IMR-90 (cell line): ENCODE data around the gene MTOR. TPM values are rescaled to one million over a fixed set of nuclear protein-coding genes. Genes with fewer than 3 reads are reported as not detected.

Experiments
- ATAC-seq: fragments of 200-7000 bp; cut with Tn5 transposase; 2 replicates; pipeline ENCODE4 v1.9.1; 2020; ENCODE audit warnings: low read depth, mild to moderate bottlenecking, moderate library complexity
- BruUV-seq: library from RNA; stranded (reverse); fragments of 400-500 nt; replicated peaks from 2 replicates; lab custom pipeline; 2021; lab: Mats Ljungman, UMichigan
- CTCF ChIA-PET: fragments of 300-600 bp; formaldehyde crosslinking; extraction: SDS; loops from one replicate; lab custom pipeline; 2021; ENCODE audit warnings: antibody characterized with exemption; lab: Yijun Ruan, JAX
- POLR2A ChIA-PET: fragments of 300-600 bp; sonication (Branson Sonifier 250); formaldehyde crosslinking; loops from one replicate; lab custom pipeline; 2022; ENCODE audit warnings: antibody characterized with exemption; ENCODE audit not compliant: unreplicated experiment; lab: Charles Lee
- DNase-seq: peaks from one replicate; pipeline ENCODE4 v3.0.0; 2013
- H2AFZ ChIP-seq: replicated peaks from 2 replicates; pipeline ENCODE3; 2013; ENCODE audit warnings: low read length, mild to moderate bottlenecking; ENCODE audit not compliant: poor library complexity
- H2AK5ac ChIP-seq: 2 replicates; pipeline ENCODE4 v1.6.1; 2013; ENCODE audit warnings: low read depth, low read length, inconsistent platforms
- H2AK9ac ChIP-seq: replicated peaks from 2 replicates; pipeline ENCODE3; 2013; ENCODE audit warnings: mild to moderate bottlenecking, low read depth, low read length, moderate library complexity; ENCODE audit not compliant: poor library complexity
- H2BK120ac ChIP-seq: 2 replicates; pipeline ENCODE4 v1.6.1; 2013; ENCODE audit warnings: low read depth, low read length, inconsistent platforms
- H2BK15ac ChIP-seq: 3 replicates; pipeline ENCODE4 v1.6.1; 2013; ENCODE audit warnings: low read depth, low read length, inconsistent platforms
- H2BK20ac ChIP-seq: 2 replicates; pipeline ENCODE4 v1.6.1; 2013; ENCODE audit warnings: low read depth, mild to moderate bottlenecking, inconsistent platforms, low read length, moderate library complexity
- H2BK5ac ChIP-seq: 2 replicates; pipeline ENCODE4 v1.6.1; 2013; ENCODE audit warnings: mild to moderate bottlenecking, low read depth, low read length, inconsistent platforms; ENCODE audit not compliant: poor library complexity, severe bottlenecking
- H3K14ac ChIP-seq: replicated peaks from 2 replicates; pipeline ENCODE4 v1.6.1; 2013; ENCODE audit warnings: low read depth, low read length, inconsistent platforms
- H3K18ac ChIP-seq: 2 replicates; pipeline ENCODE4 v1.6.1; 2013; ENCODE audit warnings: low read depth, low read length, control low read depth
- H3K23ac ChIP-seq: 2 replicates; pipeline ENCODE4 v1.6.1; 2013; ENCODE audit warnings: low read depth, low read length, inconsistent platforms
- H3K27ac ChIP-seq: 2 replicates; pipeline ENCODE4 v1.5.1; 2013; ENCODE audit warnings: mild to moderate bottlenecking, control low read depth, low read length; ENCODE audit not compliant: insufficient read depth
- H3K27me3 ChIP-seq: 2 replicates; pipeline ENCODE4 v1.6.1; 2013; ENCODE audit warnings: low read length; ENCODE audit not compliant: control insufficient read depth, insufficient read depth
- H3K36me3 ChIP-seq: 2 replicates; pipeline ENCODE4 v1.6.1; 2013; ENCODE audit warnings: low read length, mixed read lengths; ENCODE audit not compliant: control insufficient read depth, insufficient read depth
- H3K4ac ChIP-seq: 2 replicates; pipeline ENCODE4 v1.6.1; 2013; ENCODE audit warnings: low read depth, low read length, inconsistent platforms
- H3K4me1 ChIP-seq: 2 replicates; pipeline ENCODE4 v1.6.1; 2013; ENCODE audit warnings: low read length, mixed read lengths; ENCODE audit not compliant: control insufficient read depth, insufficient read depth
- H3K4me2 ChIP-seq: 2 replicates; pipeline ENCODE4 v1.6.1; 2013; ENCODE audit warnings: low read depth, mild to moderate bottlenecking, control low read depth, low read length, moderate library complexity
- H3K4me3 ChIP-seq: 2 replicates; pipeline ENCODE4 v1.5.1; 2013; ENCODE audit warnings: low read depth, mild to moderate bottlenecking, control low read depth, low read length, moderate library complexity; ENCODE audit not compliant: insufficient read depth
- H3K56ac ChIP-seq: 2 replicates; pipeline ENCODE4 v1.6.1; 2013; ENCODE audit warnings: low read length, inconsistent platforms; ENCODE audit not compliant: insufficient read depth; ENCODE audit errors: extremely low read depth
- H3K79me1 ChIP-seq, 2 experiments: 2 replicates each; pipeline ENCODE4 v1.6.1; 2013; ENCODE audit warnings: low read length in 2 of 2, inconsistent platforms in 1 of 2, low read depth in 1 of 2
- H3K9ac ChIP-seq: 2 replicates; pipeline ENCODE4 v1.6.1; 2013; ENCODE audit warnings: low read depth, low read length, control low read depth
- H3K9me1 ChIP-seq: 2 replicates; pipeline ENCODE4 v1.6.1; 2013; ENCODE audit warnings: low read length, inconsistent platforms; ENCODE audit not compliant: insufficient read depth
- H3K9me3 ChIP-seq: 2 replicates; pipeline ENCODE4 v1.6.1; 2013; ENCODE audit warnings: low read length; ENCODE audit not compliant: control insufficient read depth, insufficient read depth
- H4K20me1 ChIP-seq: 2 replicates; pipeline ENCODE4 v1.6.1; 2013; ENCODE audit warnings: low read length, inconsistent platforms; ENCODE audit not compliant: insufficient read depth
- H4K5ac ChIP-seq: 2 replicates; pipeline ENCODE4 v1.6.1; 2013; ENCODE audit warnings: mild to moderate bottlenecking, low read depth, low read length, control low read depth
- H4K8ac ChIP-seq, 2 experiments: 2 replicates each; pipeline ENCODE4 v1.6.1; 2013; ENCODE audit warnings: low read depth in 2 of 2, low read length in 2 of 2, control low read depth in 1 of 2, inconsistent platforms in 1 of 2
- H4K91ac ChIP-seq: 2 replicates; pipeline ENCODE4 v1.6.1; 2013; ENCODE audit warnings: low read depth, low read length, inconsistent platforms; ENCODE audit not compliant: insufficient read depth
- BHLHE40 ChIP-seq: fragments of 150-350 bp; IDR thresholded peaks from 2 replicates; pipeline ENCODE4 v1.6.1; 2016; ENCODE audit warnings: mild to moderate bottlenecking, low read depth, low read length
- CEBPB ChIP-seq: IDR thresholded peaks from 2 replicates; pipeline ENCODE4 v1.6.1; 2012; ENCODE audit warnings: low read depth, low read length, improper control_type of control experiment
- CHD1 ChIP-seq: IDR thresholded peaks from 2 replicates; pipeline ENCODE4 v1.6.1; 2012; ENCODE audit warnings: low read depth, low read length, improper control_type of control experiment
- CTCF ChIP-seq: conservative IDR thresholded peaks from 2 replicates; pipeline ENCODE4 v1.5.1; 2012; ENCODE audit warnings: mild to moderate bottlenecking, low read depth, low read length, improper control_type of control experiment
- FOS ChIP-seq: fragments of 150-350 bp; IDR thresholded peaks from 2 replicates; pipeline ENCODE4 v1.6.1; 2016; ENCODE audit warnings: low read depth, low read length
- MAFK ChIP-seq: IDR thresholded peaks from 2 replicates; pipeline ENCODE4 v1.6.1; 2012; ENCODE audit warnings: low read depth, low read length, improper control_type of control experiment
- MAZ ChIP-seq: IDR thresholded peaks from 2 replicates; pipeline ENCODE4 v1.6.1; 2012; ENCODE audit warnings: low read depth, mild to moderate bottlenecking, low read length, improper control_type of control experiment, moderate library complexity, borderline replicate concordance
- NFE2L2 ChIP-seq: fragments of 150-350 bp; IDR thresholded peaks from 2 replicates; pipeline ENCODE4 v1.6.1; 2016; ENCODE audit warnings: low read depth, mild to moderate bottlenecking, low read length
- POLR2A ChIP-seq: IDR thresholded peaks from 2 replicates; pipeline ENCODE4 v1.6.1; 2012; ENCODE audit warnings: mild to moderate bottlenecking, low read depth, low read length
- RCOR1 ChIP-seq: IDR thresholded peaks from 2 replicates; pipeline ENCODE4 v1.6.1; 2012; ENCODE audit warnings: mild to moderate bottlenecking, low read length, improper control_type of control experiment; ENCODE audit not compliant: insufficient replicate concordance
- RFX5 ChIP-seq: IDR thresholded peaks from 2 replicates; pipeline ENCODE4 v1.8.0; 2012; ENCODE audit warnings: low read depth, mild to moderate bottlenecking, low read length, moderate library complexity
- SMC3 ChIP-seq: fragments of 150-350 bp; IDR thresholded peaks from 2 replicates; pipeline ENCODE4 v1.6.1; 2016; ENCODE audit warnings: low read depth, mild to moderate bottlenecking, antibody characterized with exemption, low read length, moderate library complexity
- USF2 ChIP-seq: fragments of 150-350 bp; IDR thresholded peaks from 2 replicates; pipeline ENCODE4 v1.6.1; 2017; ENCODE audit warnings: mild to moderate bottlenecking, antibody characterized with exemption, low read length, low read depth
- WGBS, 2 experiments: methylation state at CpG; one replicate each; pipeline versions ENCODE4 v1.1.5 to v1.1.7; 2013; ENCODE audit warnings: missing lambda C conversion rate in 2 of 2; ENCODE audit not compliant: insufficient read length in 1 of 2; ENCODE audit errors: extremely low coverage in 2 of 2; 5-methylcytosine and 5-hydroxymethylcytosine counted together
- dilution Hi-C: fragments of 300-500 bp; cut with HindIII; formaldehyde crosslinking; loops from one replicate; pipeline ENCODE4 v1.14.3; 2018; ENCODE audit warnings: low sequenced_read_pairs; ENCODE audit not compliant: unreplicated experiment
- in situ Hi-C: fragments of 300-500 bp; cut with MboI; formaldehyde crosslinking; loops from 3 replicates; pipeline ENCODE4 v1.14.3; 2019; ENCODE audit warnings: low sequenced_read_pairs, inconsistent platforms, mixed read lengths
- intact Hi-C: fragments of 100-400 bp; cut with micrococcal nuclease; formaldehyde crosslinking; loops from 2 replicates; pipeline ENCODE4 v1.10.0; 2022
- polyA plus RNA-seq, 3 experiments: library from polyadenylated mRNA; depleted of rRNA; stranded (reverse); fragments of >200 nt; gene quantifications; 2 replicates each; pipeline ENCODE4 v1.2.3, GENCODE V29; 2012; ENCODE audit warnings: low replicate concordance in 1 of 3
- total RNA-seq: library from RNA; depleted of rRNA; stranded (reverse); fragments of >200 nt; gene quantifications from 2 replicates; pipeline ENCODE4 v1.2.3, GENCODE V29; 2012
- TF ChIP-seq, protein P1 (sequence below): fragments of 150-350 bp; IDR thresholded peaks from 2 replicates; pipeline ENCODE4 v1.6.1; 2016; ENCODE audit warnings: low read depth, mild to moderate bottlenecking, low read length, moderate library complexity, borderline replicate concordance

The MTOR gene
- total and polyA plus RNA-seq, 2 of the 4 experiments (the other 2 are of a cell fraction) = 19.2 to 36.7 TPM

GRCh38 chr1:11157394-11157793 is 105.0 kb downstream of the MTOR start:
- Histone ChIP-seq H4K20me1 (peaks cover 4% of the 10 kb centered on the region; the same call in 1 of the 2 replicates), H3K9me3 (no peaks in the 10 kb centered on the region), H3K56ac (no peak overlapping the region), H3K36me3 (peaks cover 5% of the 10 kb centered on the region), H3K4me3 (no peak overlapping the region), H3K27ac (no peak overlapping the region; the same call in 1 of the 2 replicates), H4K5ac (0 out of 2 replicates have a peak overlapping the region, but pooled peaks have one; percentile 5), H2BK15ac (no peak overlapping the region), H2AK5ac (no peak overlapping the region), H2AFZ (no peak overlapping the region), H4K8ac (no peak overlapping the region), H4K91ac (no peak overlapping the region), H3K23ac (no peak overlapping the region), H2BK120ac (peak overlapping the region; percentile 0; the same call in 1 of the 2 replicates), H3K4me1 (peaks cover 14% of the 10 kb centered on the region), H2AK9ac (no peak overlapping the region), H3K4me2 (no peak overlapping the region), H3K14ac (no peak overlapping the region), H3K18ac (no peak overlapping the region), H3K9me1 (peaks cover 13% of the 10 kb centered on the region; the same call in 1 of the 2 replicates), H3K9ac (no peak overlapping the region), H3K79me1 (peaks cover 5 to 10% of the 10 kb centered on the region in 2 experiments; a peak in 3 of 4 replicates), H2BK5ac (peak overlapping the region; percentile 7), H3K4ac (no peak overlapping the region), H3K27me3 (no peaks in the 10 kb centered on the region), H2BK20ac (no peak overlapping the region)
- dilution Hi-C loops = no loop called here
- no peak for TF ChIP-seq CEBPB
- TF ChIP-seq RFX5 = no peak
- TF ChIP-seq RCOR1 = no peak
- TF ChIP-seq POLR2A = no peak
- no peak for TF ChIP-seq MAFK
- no peak for TF ChIP-seq CHD1
- no peak for TF ChIP-seq SMC3
- no peak for TF ChIP-seq CTCF
- TF ChIP-seq, protein P1, sequence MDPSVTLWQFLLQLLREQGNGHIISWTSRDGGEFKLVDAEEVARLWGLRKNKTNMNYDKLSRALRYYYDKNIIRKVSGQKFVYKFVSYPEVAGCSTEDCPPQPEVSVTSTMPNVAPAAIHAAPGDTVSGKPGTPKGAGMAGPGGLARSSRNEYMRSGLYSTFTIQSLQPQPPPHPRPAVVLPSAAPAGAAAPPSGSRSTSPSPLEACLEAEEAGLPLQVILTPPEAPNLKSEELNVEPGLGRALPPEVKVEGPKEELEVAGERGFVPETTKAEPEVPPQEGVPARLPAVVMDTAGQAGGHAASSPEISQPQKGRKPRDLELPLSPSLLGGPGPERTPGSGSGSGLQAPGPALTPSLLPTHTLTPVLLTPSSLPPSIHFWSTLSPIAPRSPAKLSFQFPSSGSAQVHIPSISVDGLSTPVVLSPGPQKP = no peak
- no peak for TF ChIP-seq USF2
- TF ChIP-seq NFE2L2 = no peak
- TF ChIP-seq MAZ = no peak
- TF ChIP-seq FOS = no peak
- no peak for TF ChIP-seq BHLHE40
- no TSS peak for BruUV-seq
- CTCF ChIA-PET = interaction anchor here (1.0 kb wide), 1 partner anchor 23 kb away, joined by 4 read pairs; no protein-coding TSS in a partner anchor
- DNase-seq (no peak), ATAC-seq (no peak)
- 74% methylated on average over 6 of the region's 8 CpGs; no CpG with 5 or more reads in 1 of the 2 experiments for WGBS, 2 experiments
- POLR2A ChIA-PET = no interaction called here
- intact Hi-C loops = no loop called here
- in situ Hi-C loops = no loop called here
